HG02938 (cell line): ENCODE data around the gene FUT8.
"Not testable (repeated sequence)": the region's sequence is repeated elsewhere in the genome, so short reads cannot be mapped to it uniquely, and the experiment has no call there.

Source experiments
- ATAC-seq: cut with Tn5 transposase; IDR thresholded peaks from one replicate; pipeline ENCODE4 v1.9.1; 2021; ENCODE audit warnings: mild to moderate bottlenecking, moderate library complexity; ENCODE audit not compliant: unreplicated experiment

Gene FUT8

DNA sequence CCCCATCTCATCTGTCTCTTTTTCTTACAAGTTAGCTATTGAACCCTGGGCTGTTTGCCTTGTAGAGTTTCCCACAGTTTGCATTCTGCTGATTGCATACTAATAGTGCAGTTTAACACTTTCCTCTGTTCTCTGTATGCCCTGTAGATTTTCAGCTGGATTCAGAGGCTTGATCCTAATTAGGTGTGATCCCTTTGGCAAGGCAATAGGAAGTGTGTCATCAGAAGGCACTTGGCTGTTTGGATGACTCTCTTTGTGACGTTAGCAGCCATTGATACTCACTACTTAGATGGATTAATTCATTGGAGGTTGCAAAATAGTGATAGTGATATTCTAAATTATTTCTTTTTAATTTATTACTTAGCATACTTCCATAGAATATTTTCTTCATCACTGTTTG, 33.6 kb downstream of the FUT8 start:
- ATAC-seq, result no peak

DNA sequence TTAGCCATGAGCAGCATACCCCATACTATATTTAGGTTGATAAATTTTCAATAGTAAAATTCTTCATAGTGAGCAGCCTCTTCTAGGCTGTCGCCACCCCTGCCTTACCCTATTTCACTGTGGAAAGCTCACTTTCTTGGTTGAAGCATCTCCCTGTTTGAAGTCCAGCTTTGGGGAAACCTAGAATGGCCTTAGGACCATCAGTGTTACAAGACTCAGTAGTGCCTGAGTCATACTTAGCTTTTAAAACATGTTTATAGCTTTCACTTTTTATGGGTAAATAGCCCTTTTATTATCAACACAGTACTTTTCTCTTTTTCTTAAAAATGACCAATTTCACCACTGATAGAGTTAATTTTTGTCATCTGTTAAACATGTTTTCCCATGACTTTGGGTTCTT, 37.1 kb downstream of the FUT8 start:
- no peak for ATAC-seq

DNA sequence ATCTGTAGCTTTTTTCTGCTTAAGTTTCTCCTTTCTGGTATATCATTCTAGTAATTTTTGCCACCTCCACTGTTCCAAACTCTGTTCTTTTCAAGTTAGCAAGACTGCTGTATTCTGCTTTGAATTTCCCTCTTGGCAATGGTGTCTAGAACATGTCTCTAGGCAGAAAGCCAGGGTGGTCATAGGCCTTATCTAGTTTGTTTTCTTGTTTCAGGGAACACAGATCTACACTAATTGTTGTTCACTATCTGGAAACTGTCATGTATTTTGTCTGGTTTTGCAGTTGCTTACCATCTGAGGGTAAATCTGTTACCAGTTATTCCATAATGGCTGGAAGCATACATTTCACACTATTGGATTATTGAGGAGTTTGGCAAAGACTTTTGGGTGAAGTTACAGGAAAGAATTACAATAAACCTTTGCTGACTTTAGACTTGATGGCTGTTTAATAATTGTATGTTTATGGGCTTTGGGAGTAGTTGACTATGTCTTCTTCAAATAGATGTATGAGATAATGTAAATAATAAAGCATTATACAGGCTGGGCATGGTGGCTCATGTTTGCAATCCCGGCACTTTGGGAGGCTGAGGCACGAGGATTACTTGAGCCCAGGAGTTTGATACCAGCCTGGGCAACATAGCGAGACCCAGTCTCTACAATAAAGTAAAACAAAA, 41.4 kb downstream of the FUT8 start:
- no peak for ATAC-seq

DNA sequence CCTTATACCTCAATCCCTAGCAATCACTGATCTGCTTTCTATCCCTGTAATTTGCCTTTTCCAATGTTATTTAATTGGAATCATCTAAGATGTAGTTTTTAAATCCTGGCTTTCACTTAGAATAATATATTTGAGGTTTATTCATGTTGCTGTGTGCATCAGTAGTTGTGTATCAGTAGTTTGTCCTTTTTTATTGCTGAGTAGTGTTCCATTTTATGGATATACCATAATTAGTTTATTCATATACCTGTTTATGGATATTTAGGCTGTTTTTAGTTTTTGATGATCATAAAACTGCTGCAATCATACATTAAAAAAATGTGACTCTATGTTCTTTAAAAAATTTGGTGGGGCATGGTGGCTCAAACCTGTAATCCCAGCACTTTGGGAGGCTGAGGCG, 43.7 kb downstream of the FUT8 start:
- no peak for ATAC-seq

DNA sequence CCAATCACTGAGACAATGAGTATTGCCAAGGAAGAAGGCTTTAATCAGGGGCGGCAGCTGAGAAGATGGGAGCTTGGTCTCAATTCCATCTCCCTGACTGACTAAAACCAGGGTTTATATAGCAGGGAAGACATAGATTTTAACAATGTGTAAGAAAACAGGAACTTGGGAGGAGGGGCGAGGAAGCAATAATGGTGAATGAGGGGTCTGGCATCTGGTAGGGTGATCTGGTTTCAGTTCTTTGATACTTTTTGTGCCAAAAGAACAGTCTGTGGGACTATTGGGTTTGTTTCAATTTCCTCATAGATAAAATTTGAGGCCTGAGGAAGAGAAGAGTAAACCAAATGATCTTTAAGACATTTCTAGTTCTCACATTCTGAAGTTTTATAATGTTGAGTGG, 49.2 kb downstream of the FUT8 start:
- no peak for ATAC-seq

DNA sequence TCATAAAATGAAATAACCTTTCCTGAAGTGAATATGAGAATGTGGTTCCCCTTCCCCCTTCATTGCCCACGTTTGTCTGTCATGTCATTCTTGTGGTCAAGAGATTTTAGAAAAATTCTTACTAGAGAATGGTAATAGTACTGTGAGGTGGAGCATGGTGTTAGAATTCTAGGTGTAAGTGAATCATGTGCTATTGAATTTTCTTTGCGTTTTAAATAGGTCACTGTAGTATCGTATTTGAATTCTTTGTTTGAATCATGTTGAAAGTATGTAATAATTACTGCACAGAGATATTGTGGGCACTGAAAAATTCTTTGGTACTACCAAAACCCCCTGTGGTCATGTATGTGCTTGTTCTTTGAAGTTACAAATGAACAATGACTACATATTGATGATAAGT, 49.9 kb downstream of the FUT8 start:
- ATAC-seq, result peak; percentile 77

- ATAC-seq, result no peak
Measured at GRCh38 chr14:65465584-65465983, 53.1 kb downstream of the FUT8 start.

- ATAC-seq, result not testable (repeated sequence)
Measured at GRCh38 chr14:65467926-65468325, 55.4 kb downstream of the FUT8 start.

DNA sequence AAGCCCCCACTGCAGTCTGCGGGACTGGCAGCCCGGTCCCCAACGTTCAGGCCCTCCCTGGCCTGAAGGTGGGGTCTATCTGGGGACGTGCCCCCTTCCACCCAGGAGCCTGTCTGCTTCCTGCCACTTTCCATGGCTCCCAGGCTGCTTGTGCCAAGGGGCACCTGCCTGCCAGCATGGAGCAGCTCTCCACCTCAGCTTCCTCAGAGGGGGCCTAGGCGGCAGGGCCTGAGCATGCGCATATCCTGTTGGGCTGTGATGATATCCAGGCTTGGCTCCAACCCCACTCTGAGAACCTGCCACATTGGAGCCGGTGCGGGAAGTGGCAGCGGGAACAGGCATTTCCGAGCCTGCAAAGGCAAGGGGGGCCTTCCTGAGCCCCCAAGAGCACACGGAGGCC, 57.4 kb downstream of the FUT8 start:
- ATAC-seq, result no peak

- peak; percentile 18 for ATAC-seq
Measured at GRCh38 chr14:65470404-65470880, 57.9 kb downstream of the FUT8 start.

DNA sequence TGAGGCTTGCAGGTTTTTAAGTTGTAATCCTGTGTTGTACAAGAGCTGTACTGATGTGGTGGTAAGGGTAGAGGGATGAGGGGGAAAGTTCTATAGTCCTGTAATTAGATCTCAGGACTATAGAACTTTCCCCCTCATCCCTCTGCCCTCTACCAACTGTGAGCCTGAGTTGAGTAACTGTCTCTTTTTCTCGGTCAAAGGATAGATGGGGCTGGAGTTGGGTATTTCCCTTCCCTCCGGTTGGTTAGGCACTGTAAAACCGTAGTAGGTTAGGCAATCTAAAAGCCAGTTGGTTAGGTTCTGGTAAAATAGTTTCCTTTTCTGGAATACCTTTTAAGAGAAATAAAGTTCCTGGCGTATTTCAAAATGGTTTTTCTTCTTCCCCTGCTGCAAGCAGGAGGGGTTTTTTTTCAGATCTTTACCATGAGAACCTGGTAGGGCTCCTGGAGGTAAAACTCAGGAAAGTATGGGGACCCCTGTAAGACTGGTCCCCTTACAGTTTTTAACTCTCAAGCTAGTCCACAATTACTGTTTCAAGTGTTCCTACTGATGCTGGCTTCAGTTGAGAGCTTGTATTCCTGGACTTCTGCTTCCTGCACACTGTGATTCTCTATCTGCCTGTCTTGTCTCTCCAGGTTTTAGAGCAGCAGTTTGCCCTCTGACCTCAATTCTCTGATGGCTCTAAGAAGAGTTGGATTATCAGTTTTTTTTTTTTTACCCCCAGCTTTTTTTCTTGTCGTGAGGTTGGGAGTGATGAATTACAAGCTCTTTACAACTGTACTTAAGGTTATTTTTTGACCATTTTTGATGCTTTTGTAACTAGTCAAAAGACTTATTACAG, 58.7 kb downstream of the FUT8 start:
- ATAC-seq, result peak; percentile 80

- ATAC-seq, result no peak
Measured at GRCh38 chr14:65472189-65472588, 59.7 kb downstream of the FUT8 start.

GRCh38 chr14:65476273-65476941, 63.9 kb downstream of the FUT8 start:
- ATAC-seq, result peak; percentile 83

GRCh38 chr14:65476942-65477318, 64.4 kb downstream of the FUT8 start:
- ATAC-seq, result no peak

GRCh38 chr14:65478017-65478416, 65.5 kb downstream of the FUT8 start:
- no peak for ATAC-seq

DNA sequence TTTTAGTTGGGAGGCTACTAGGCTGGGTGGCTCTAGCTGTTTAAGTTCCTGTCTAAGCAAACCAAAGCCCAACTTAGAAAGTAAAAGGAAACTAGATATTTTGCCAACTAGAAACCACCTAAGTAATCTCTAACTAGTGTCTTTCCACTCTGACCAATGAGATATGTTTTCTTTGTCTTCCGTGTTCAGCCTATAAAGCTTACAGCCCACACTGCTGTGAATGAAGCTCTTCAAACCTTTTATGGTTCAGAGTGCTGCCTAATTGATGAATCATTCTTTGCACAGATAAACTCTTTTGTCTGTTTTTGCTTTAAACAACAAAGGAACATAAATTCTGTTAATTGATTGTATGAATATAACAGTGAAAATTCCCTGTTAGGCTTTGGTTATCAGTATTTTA, 66.1 kb downstream of the FUT8 start:
- no peak for ATAC-seq

DNA sequence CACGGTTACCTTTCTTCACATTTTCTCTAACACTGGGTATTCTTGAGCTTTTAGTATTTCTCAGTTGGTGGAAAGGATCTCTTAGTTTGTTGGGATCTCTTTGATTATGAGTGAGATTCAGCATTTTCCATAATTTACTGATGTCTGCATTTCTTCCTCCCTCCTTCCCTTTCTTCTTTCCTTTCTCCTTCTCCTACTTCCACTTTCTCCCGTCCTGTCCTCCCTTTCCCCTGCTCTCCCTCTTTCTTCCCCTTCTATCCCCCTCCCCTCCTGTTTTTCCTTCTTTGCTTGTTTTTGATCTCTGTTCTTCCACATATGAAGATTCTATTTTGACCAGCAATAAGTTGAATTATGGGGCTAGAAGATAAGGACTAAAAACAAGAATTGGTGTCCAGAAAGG, 66.9 kb downstream of the FUT8 start:
- no peak for ATAC-seq

- ATAC-seq, result no peak
Measured at GRCh38 chr14:65482757-65483438, 70.4 kb downstream of the FUT8 start.

DNA sequence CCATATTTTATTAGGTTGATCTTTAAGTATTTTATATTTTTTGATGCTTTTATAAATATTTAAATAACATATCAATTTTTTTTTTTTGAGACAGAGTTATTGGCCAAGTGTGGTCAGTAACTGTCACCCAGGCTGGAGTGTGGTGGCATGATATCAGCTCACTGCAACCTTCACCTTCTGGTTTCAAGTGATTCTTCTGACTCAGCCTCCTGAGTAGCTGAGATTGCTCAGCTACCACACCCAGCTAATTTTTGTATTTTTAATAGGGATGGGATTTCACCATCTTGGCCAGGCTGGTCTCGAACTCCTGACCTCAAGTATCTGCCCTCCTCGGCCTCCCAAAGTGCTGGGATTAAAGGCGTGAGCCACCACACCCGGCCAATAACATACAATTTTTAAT, 71.1 kb downstream of the FUT8 start:
- ATAC-seq, result no peak

DNA sequence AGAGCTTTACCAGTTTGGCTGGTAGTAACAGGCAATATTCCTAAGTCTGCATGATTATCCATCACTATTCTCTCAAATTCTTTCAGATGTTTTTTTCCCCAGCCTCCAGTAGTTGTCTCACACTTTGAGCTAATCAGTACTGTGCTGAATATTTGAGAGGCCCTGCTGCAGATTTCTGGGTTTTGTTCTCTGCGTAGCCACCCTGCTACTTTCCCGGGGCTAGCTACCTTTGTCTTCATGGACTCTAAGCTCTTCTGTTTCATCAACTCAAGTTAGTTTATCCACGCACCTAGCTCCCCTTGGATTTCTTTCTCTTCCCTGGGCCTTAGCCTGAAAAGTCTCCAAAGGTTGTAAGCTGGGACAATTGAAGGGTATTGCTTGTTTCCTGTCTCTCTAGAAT, 73.0 kb downstream of the FUT8 start:
- ATAC-seq, result no peak

DNA sequence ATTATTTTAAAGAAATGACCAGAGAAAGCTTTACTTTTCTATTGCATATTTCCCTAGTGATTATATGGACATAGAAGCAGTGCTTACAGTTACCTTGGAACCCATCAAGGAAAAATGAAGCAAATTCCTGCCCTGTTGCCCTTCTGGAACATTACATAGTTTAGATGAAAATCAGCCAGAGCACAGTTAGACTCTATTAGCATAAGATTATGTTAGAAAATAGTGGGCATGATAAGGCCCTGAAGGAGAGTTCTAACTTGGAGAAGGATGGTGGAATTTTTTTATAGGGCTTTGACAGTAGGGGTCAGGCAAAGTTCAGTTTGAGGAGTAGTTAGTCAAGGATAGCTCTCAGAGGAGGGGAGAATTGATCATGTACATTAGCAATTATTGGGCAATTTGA, 74.3 kb downstream of the FUT8 start:
- no peak for ATAC-seq
